Measurements from ENCODE around the gene SPRED3. TPM values are rescaled to one million over a fixed set of nuclear protein-coding genes. Genes with fewer than 3 reads are reported as not detected.

SPRED3 gene
- total RNA-seq, 1 donor from 2014 or later, result 3.2 TPM

- Mint-ChIP-seq H3K36me3 (ENCODE audit: low read depth) (peaks cover 24% of the 10 kb centered on the region), H3K27me3 (ENCODE audit: low read depth) (no peaks in the 10 kb centered on the region), H3K9me3 (ENCODE audit: low read depth) (no peaks in the 10 kb centered on the region), H3K27ac (ENCODE audit: unreplicated experiment) (no peak overlapping the region), H3K4me1 (ENCODE audit: low read depth) (peaks cover 24% of the 10 kb centered on the region), H3K4me3 (ENCODE audit: unreplicated experiment) (no peak overlapping the region)
- TF ChIP-seq, protein P1, sequence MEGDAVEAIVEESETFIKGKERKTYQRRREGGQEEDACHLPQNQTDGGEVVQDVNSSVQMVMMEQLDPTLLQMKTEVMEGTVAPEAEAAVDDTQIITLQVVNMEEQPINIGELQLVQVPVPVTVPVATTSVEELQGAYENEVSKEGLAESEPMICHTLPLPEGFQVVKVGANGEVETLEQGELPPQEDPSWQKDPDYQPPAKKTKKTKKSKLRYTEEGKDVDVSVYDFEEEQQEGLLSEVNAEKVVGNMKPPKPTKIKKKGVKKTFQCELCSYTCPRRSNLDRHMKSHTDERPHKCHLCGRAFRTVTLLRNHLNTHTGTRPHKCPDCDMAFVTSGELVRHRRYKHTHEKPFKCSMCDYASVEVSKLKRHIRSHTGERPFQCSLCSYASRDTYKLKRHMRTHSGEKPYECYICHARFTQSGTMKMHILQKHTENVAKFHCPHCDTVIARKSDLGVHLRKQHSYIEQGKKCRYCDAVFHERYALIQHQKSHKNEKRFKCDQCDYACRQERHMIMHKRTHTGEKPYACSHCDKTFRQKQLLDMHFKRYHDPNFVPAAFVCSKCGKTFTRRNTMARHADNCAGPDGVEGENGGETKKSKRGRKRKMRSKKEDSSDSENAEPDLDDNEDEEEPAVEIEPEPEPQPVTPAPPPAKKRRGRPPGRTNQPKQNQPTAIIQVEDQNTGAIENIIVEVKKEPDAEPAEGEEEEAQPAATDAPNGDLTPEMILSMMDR (IDR thresholded peaks at IDR 0.05), result no peak
- DNase-seq (ENCODE audit: low spot score), result no peak
Measured at GRCh38 chr19:38378866-38379265, 9.6 kb upstream of the SPRED3 start.

- peaks cover 24% of the 10 kb centered on the region for H3K36me3 Mint-ChIP-seq (ENCODE audit: low read depth)
- H3K27me3 Mint-ChIP-seq (ENCODE audit: low read depth), result no peaks in the 10 kb centered on the region
- H3K9me3 Mint-ChIP-seq (ENCODE audit: low read depth), result no peaks in the 10 kb centered on the region
- H3K4me1 Mint-ChIP-seq (ENCODE audit: low read depth), result peaks cover 8% of the 10 kb centered on the region
- no peak overlapping the region for H3K4me3 Mint-ChIP-seq (ENCODE audit: unreplicated experiment)
- TF ChIP-seq, protein P1 (IDR thresholded peaks at IDR 0.05), result no peak
- DNase-seq (ENCODE audit: low spot score), result no peak
- H3K27ac Mint-ChIP-seq (ENCODE audit: unreplicated experiment), result no peak overlapping the region
Measured at GRCh38 chr19:38381138-38381537, 7.4 kb upstream of the SPRED3 start.

- no peaks in the 10 kb centered on the region for H3K9me3 Mint-ChIP-seq (ENCODE audit: low read depth)
- H3K27ac Mint-ChIP-seq (ENCODE audit: unreplicated experiment), result no peak overlapping the region
- TF ChIP-seq, protein P1 (IDR thresholded peaks at IDR 0.05), result no peak
- peaks cover 8% of the 10 kb centered on the region for H3K4me1 Mint-ChIP-seq (ENCODE audit: low read depth)
- no peak for DNase-seq (ENCODE audit: low spot score)
- H3K36me3 Mint-ChIP-seq (ENCODE audit: low read depth), result peaks cover 21% of the 10 kb centered on the region
- no peaks in the 10 kb centered on the region for H3K27me3 Mint-ChIP-seq (ENCODE audit: low read depth)
- H3K4me3 Mint-ChIP-seq (ENCODE audit: unreplicated experiment), result no peak overlapping the region
Measured at GRCh38 chr19:38383184-38383583, 5.3 kb upstream of the SPRED3 start.

DNA sequence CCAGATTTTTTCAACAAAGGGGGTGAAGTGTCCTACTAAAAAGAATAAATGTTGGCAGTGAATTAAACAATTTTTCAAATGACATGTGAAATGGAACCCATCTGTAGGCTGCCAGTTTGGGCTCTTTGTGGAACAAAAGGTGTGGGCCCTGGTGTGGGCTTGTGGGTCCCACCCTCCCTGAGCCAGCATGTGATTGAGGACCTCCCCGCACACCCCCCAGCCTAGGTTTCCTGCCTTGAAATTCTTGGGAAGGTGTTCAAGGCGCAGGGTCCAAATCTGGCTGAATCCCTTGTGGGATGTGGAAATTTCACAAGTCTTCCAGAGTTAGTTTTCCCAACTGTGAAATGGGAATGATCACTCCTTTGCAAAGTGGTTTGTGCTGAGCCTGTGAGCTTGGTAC, 4.8 kb upstream of the SPRED3 start:
- Mint-ChIP-seq H3K4me1 (ENCODE audit: low read depth) (peaks cover 9% of the 10 kb centered on the region), H3K4me3 (ENCODE audit: unreplicated experiment) (no peak overlapping the region), H3K36me3 (ENCODE audit: low read depth) (peaks cover 21% of the 10 kb centered on the region), H3K27me3 (ENCODE audit: low read depth) (no peaks in the 10 kb centered on the region), H3K27ac (ENCODE audit: unreplicated experiment) (no peak overlapping the region), H3K9me3 (ENCODE audit: low read depth) (no peaks in the 10 kb centered on the region)
- TF ChIP-seq, protein P1 (IDR thresholded peaks at IDR 0.05), result no peak
- no peak for DNase-seq (ENCODE audit: low spot score)

DNA sequence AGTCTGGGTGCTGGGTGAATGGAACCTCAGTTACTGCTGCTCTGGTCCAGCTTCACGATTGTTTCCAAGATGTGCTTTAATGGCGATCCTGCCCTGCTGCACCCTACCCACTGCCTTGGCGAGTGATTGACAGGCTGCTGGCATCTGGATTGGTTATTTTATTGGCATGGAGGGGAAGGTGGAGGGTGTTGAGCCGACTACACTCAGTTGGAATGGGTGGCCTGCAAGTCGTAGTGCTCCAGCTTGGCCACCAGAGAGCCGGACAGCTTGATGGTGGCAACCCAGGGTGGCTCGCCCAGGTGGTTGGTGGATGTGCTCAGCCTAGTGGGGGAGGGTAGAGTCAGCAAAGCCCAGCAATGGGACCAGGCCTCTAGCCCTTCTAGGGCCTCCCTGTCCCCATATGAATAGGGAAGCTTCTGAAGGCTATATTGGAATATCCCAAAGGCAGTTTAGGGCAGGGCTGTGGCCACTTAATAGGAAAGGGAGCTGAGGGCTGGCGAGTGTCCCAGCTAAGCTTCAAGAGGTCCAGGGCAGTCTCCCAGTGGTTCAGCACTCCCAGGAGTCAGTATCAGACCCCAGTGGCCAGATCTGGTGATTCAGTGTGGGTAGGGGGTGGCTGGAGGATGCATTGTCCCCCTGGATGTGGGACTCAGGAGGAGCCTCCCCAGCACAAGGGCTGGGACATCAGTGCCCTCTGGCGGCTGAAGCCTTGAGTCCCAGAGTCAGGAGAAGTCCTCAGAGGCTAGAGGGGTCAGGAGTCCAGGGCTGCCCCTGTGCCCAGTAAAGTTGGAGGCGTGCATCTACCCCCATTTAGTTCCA, 4.1 kb upstream of the SPRED3 start:
- no peak overlapping the region for H3K4me3 Mint-ChIP-seq (ENCODE audit: unreplicated experiment)
- peaks cover 19% of the 10 kb centered on the region for H3K36me3 Mint-ChIP-seq (ENCODE audit: low read depth)
- TF ChIP-seq, protein P1 (IDR thresholded peaks at IDR 0.05), result peak; percentile 47
- no peaks in the 10 kb centered on the region for H3K9me3 Mint-ChIP-seq (ENCODE audit: low read depth)
- peaks cover 11% of the 10 kb centered on the region for H3K4me1 Mint-ChIP-seq (ENCODE audit: low read depth)
- no peaks in the 10 kb centered on the region for H3K27me3 Mint-ChIP-seq (ENCODE audit: low read depth)
- no peak overlapping the region for H3K27ac Mint-ChIP-seq (ENCODE audit: unreplicated experiment)
- DNase-seq (ENCODE audit: low spot score), result no peak
